Activated CD8-positive, alpha-beta T cell treated with anti-CD3 and anti-CD28 coated beads for 36 hours (primary cell): Measurements from ENCODE around the gene BMERB1. TPM values are rescaled to one million over a fixed set of nuclear protein-coding genes. Genes with fewer than 3 reads are reported as not detected.
"Not testable (repeated sequence)": the region's sequence is repeated elsewhere in the genome, so short reads cannot be mapped to it uniquely, and the experiment has no call there.

Experiments
- ATAC-seq: fragments of 200-7000 bp; cut with Tn5 transposase; one replicate; pipeline ENCODE4 v1.10.0; 2021; ENCODE audit warnings: mild to moderate bottlenecking, moderate library complexity
- CTCF ChIA-PET: fragments of 350-600 bp; sonication (Branson Sonifier 250); formaldehyde crosslinking; loops from one replicate; lab custom pipeline; 2021; ENCODE audit warnings: antibody characterized with exemption; lab: Charles Lee
- POLR2A ChIA-PET: fragments of 350-600 bp; sonication (Branson Sonifier 250); formaldehyde crosslinking; loops from one replicate; lab custom pipeline; 2021; ENCODE audit warnings: antibody characterized with exemption; lab: Charles Lee
- DNase-seq: peaks from one replicate; pipeline ENCODE4 v3.0.0-alpha.2; 2020
- H3K27ac Mint-ChIP-seq: one replicate; pipeline ENCODE4 v1.8.0; 2021; ENCODE audit warnings: mild to moderate bottlenecking, mixed read lengths
- H3K27me3 Mint-ChIP-seq: one replicate; pipeline ENCODE4 v1.8.0; 2021; ENCODE audit warnings: mixed read lengths
- H3K36me3 Mint-ChIP-seq: one replicate; pipeline ENCODE4 v1.8.0; 2021; ENCODE audit warnings: low read depth, mixed read lengths
- H3K4me1 Mint-ChIP-seq: one replicate; pipeline ENCODE4 v1.8.0; 2021; ENCODE audit warnings: low read depth, mixed read lengths
- H3K4me3 Mint-ChIP-seq: one replicate; pipeline ENCODE4 v1.8.0; 2021; ENCODE audit warnings: mild to moderate bottlenecking, moderate library complexity, mixed read lengths
- H3K9me3 Mint-ChIP-seq: one replicate; pipeline ENCODE4 v1.8.0; 2021; ENCODE audit warnings: mixed read lengths
- intact Hi-C: fragments of 100-400 bp; cut with micrococcal nuclease; formaldehyde crosslinking; loops from one replicate; pipeline ENCODE4 v1.10.0; 2022
- total RNA-seq, 2 experiments: library from RNA; stranded (reverse); gene quantifications; one replicate each; pipeline ENCODE4 v1.2.3, GENCODE V29; 2021
- TF ChIP-seq, protein P1 (sequence below): fragments of 200-600 bp; IDR thresholded peaks from one replicate; pipeline ENCODE4 v1.8.0; 2022; ENCODE audit warnings: antibody characterized with exemption, mild to moderate bottlenecking

Gene BMERB1
- total RNA-seq, 2 experiments from 2014 or later = 14.0 to 14.1 TPM

DNA sequence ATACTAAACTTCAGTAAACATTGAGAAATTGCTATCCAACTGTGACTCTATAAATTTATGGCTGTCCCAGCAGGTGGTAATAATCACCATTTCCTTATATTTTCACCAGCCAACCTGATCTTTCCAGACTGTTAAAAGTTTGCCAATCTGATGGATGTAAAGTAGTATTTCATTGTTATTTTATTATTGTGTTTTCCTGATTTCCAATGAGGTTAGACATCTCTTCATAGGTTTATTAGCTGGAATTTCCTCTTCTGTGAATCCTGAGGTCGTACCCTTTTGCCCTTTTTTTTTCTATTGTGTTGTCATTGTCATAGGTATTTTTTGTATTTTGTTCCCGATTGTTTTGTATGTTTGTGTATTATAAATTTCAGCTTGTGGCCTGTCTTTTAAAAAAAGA lies 31.7 kb downstream of the BMERB1 start:
- TF ChIP-seq, protein P1, sequence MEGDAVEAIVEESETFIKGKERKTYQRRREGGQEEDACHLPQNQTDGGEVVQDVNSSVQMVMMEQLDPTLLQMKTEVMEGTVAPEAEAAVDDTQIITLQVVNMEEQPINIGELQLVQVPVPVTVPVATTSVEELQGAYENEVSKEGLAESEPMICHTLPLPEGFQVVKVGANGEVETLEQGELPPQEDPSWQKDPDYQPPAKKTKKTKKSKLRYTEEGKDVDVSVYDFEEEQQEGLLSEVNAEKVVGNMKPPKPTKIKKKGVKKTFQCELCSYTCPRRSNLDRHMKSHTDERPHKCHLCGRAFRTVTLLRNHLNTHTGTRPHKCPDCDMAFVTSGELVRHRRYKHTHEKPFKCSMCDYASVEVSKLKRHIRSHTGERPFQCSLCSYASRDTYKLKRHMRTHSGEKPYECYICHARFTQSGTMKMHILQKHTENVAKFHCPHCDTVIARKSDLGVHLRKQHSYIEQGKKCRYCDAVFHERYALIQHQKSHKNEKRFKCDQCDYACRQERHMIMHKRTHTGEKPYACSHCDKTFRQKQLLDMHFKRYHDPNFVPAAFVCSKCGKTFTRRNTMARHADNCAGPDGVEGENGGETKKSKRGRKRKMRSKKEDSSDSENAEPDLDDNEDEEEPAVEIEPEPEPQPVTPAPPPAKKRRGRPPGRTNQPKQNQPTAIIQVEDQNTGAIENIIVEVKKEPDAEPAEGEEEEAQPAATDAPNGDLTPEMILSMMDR = no peak
- ChIA-PET POLR2A (no interaction called here), CTCF (interaction anchor here (0.8 kb wide), 1 partner anchor 13 kb away, joined by 3 read pairs; no protein-coding TSS in a partner anchor)
- Mint-ChIP-seq H3K9me3 (peaks cover 4% of the 10 kb centered on the region), H3K36me3 (no peaks in the 10 kb centered on the region), H3K4me3 (no peak overlapping the region), H3K4me1 (no peaks in the 10 kb centered on the region), H3K27me3 (no peaks in the 10 kb centered on the region), H3K27ac (no peak overlapping the region)
- ATAC-seq (no peak), DNase-seq (no peak)
- intact Hi-C loops = no loop called here

DNA sequence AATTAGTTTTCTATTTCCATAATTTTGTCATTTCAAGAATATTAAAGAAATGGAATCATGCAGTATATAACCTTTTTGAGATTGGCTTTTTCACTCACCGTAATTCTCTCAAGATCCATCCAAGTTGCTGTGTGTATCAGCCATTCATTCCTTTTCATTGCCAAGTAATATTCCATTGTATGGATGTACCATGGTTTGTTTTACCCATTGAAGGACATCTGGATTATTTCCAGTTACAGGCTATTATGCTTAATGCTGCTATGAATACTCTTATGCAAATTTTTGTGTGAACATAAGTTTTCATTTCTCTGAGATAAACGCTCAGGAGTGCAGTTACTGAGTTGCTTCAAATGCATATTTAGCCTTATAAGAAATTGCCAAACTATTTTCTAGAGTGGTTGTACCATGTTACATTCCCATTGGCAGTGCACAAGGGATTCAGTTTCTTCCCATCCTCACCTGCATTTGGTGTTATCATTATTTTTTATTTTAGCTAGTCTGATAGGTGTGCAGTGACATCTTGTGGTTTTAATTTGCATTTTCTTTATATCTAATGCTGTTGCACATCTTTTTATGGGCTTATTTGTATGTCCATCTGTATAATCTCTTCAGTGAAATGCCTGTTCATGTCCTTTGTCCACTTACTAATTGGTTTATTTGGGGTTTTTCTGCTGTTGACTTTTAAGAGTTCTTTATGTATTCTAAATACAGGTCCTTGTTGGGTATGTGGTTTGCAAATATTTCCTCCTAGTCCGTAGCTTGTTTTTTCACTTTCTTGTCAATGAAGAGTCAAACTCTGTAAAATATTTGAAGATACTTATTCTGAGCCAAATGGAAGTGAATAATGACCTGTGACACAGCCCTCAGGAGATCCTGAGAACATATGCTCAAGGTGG lies 32.7 kb downstream of the BMERB1 start:
- H3K27me3 Mint-ChIP-seq = no peaks in the 10 kb centered on the region
- no peak overlapping the region for H3K27ac Mint-ChIP-seq
- peaks cover 4% of the 10 kb centered on the region for H3K9me3 Mint-ChIP-seq
- no peak for DNase-seq
- intact Hi-C loops = no loop called here
- no peak for ATAC-seq
- no peaks in the 10 kb centered on the region for H3K36me3 Mint-ChIP-seq
- no peaks in the 10 kb centered on the region for H3K4me1 Mint-ChIP-seq
- ChIA-PET CTCF (no interaction called here), POLR2A (interaction anchor here (1.3 kb wide), 1 partner anchor 10 kb away, joined by 3 read pairs; no protein-coding TSS in a partner anchor)
- no peak overlapping the region for H3K4me3 Mint-ChIP-seq
- TF ChIP-seq, protein P1 = no peak

GRCh38 chr16:15476971-15477370 lies 42.6 kb downstream of the BMERB1 start:
- POLR2A ChIA-PET = interaction anchor here (1.2 kb wide), 1 partner anchor 10 kb away, joined by 3 read pairs; no protein-coding TSS in a partner anchor
- Mint-ChIP-seq H3K36me3 (peaks cover 12% of the 10 kb centered on the region), H3K4me1 (peaks cover 17% of the 10 kb centered on the region), H3K27ac (peak overlapping the region; percentile 32)
- H3K4me3 Mint-ChIP-seq, H3K9me3 Mint-ChIP-seq, CTCF ChIA-PET, DNase-seq, intact Hi-C loops, H3K27me3 Mint-ChIP-seq: not testable (repeated sequence)
- ATAC-seq = peak; percentile 30

GRCh38 chr16:15477802-15478201 lies 43.4 kb downstream of the BMERB1 start:
- ChIA-PET POLR2A (interaction anchor here (1.2 kb wide), 1 partner anchor 11 kb away, joined by 3 read pairs; no protein-coding TSS in a partner anchor), CTCF (interaction anchor here (0.8 to 0.9 kb wide), 2 partner anchors 9 to 50 kb away, joined by 3 read pairs; no protein-coding TSS in a partner anchor)
- peak overlapping the region; percentile 32 for H3K27ac Mint-ChIP-seq
- peaks cover 12% of the 10 kb centered on the region for H3K36me3 Mint-ChIP-seq
- H3K9me3 Mint-ChIP-seq = peaks cover 10% of the 10 kb centered on the region
- peak; percentile 51 for ATAC-seq
- no peak overlapping the region for H3K4me3 Mint-ChIP-seq
- H3K4me1 Mint-ChIP-seq = peaks cover 25% of the 10 kb centered on the region
- H3K27me3 Mint-ChIP-seq = no peaks in the 10 kb centered on the region
- no peak for DNase-seq
- intact Hi-C loops = no loop called here
- TF ChIP-seq, protein P1 = no peak

GRCh38 chr16:15482068-15482747 lies 47.8 kb downstream of the BMERB1 start:
- POLR2A ChIA-PET = no interaction called here
- Mint-ChIP-seq H3K4me1 (peaks cover 25% of the 10 kb centered on the region), H3K36me3 (peaks cover 9% of the 10 kb centered on the region), H3K27ac (peak overlapping the region; percentile 70), H3K27me3 (no peaks in the 10 kb centered on the region), H3K4me3 (no peak overlapping the region), H3K9me3 (peaks cover 2% of the 10 kb centered on the region)
- DNase-seq = peak; percentile 78
- CTCF ChIA-PET = no interaction called here
- ATAC-seq = peak; percentile 93
- TF ChIP-seq, protein P1 = no peak
- intact Hi-C loops = no loop called here
